CD4-positive, alpha-beta T cell (primary cell): ENCODE data around the gene CCDC102B. TPM values are rescaled to one million over a fixed set of nuclear protein-coding genes. Genes with fewer than 3 reads are reported as not detected.

Experiments used
- ATAC-seq: fragments of 200-7000 bp; cut with Tn5 transposase; one replicate; pipeline ENCODE4 v1.10.0; 2022; ENCODE audit warnings: mild to moderate bottlenecking; ENCODE audit not compliant: poor library complexity
- CTCF ChIA-PET: fragments of 350-600 bp; sonication (Branson Sonifier 250); formaldehyde crosslinking; loops from one replicate; lab custom pipeline; 2021; ENCODE audit warnings: antibody characterized with exemption, inconsistent platforms; lab: Charles Lee
- POLR2A ChIA-PET: fragments of 350-600 bp; sonication (Branson Sonifier 250); formaldehyde crosslinking; loops from one replicate; lab custom pipeline; 2021; ENCODE audit warnings: antibody characterized with exemption, inconsistent platforms; lab: Charles Lee
- DNase-seq, 14 experiments: peaks; one replicate each; pipeline ENCODE4 v3.0.0-alpha.2; 2013 to 2020; ENCODE audit warnings: mixed read lengths in 2 of 14
- H3K27ac ChIP-seq, 2 donors: one replicate each; pipeline versions ENCODE4 v1.5.1 to v1.7.0; 2013; ENCODE audit warnings: low read length in 2 of 2, low read depth in 1 of 2, mild to moderate bottlenecking in 1 of 2
- H3K27me3 ChIP-seq, 2 experiments: 1 replicate in 1 of 2; 2 replicates in 1 of 2; pipeline versions ENCODE4 v1.6.1 to v1.7.0; 2013; ENCODE audit warnings: low read length in 2 of 2, control low read depth in 1 of 2, mild to moderate bottlenecking in 1 of 2, moderate library complexity in 1 of 2; ENCODE audit not compliant: insufficient read depth in 2 of 2, control insufficient read depth in 1 of 2
- H3K36me3 ChIP-seq: one replicate; pipeline ENCODE4 v1.6.1; 2013; ENCODE audit warnings: low read length, control low read depth; ENCODE audit not compliant: insufficient read depth
- H3K4me1 ChIP-seq: one replicate; pipeline ENCODE4 v1.6.1; 2013; ENCODE audit warnings: low read length, control low read depth; ENCODE audit not compliant: insufficient read depth
- H3K4me3 ChIP-seq: one replicate; pipeline ENCODE4 v1.5.1; 2013; ENCODE audit warnings: mild to moderate bottlenecking, low read length, moderate library complexity
- H3K9me3 ChIP-seq, 2 experiments: 1 replicate in 1 of 2; 2 replicates in 1 of 2; pipeline versions ENCODE4 v1.6.1 to v1.7.0; 2013; ENCODE audit warnings: low read length in 2 of 2, mild to moderate bottlenecking in 2 of 2, control low read depth in 1 of 2, moderate library complexity in 1 of 2; ENCODE audit not compliant: control insufficient read depth in 1 of 2, insufficient read depth in 1 of 2
- H3K27ac Mint-ChIP-seq: one replicate; pipeline ENCODE4 v1.8.0; 2020; ENCODE audit warnings: mixed read lengths
- H3K27me3 Mint-ChIP-seq: one replicate; pipeline ENCODE4 v1.8.0; 2021; ENCODE audit warnings: mixed read lengths
- H3K36me3 Mint-ChIP-seq: one replicate; pipeline ENCODE4 v1.8.0; 2021; ENCODE audit warnings: low read depth, mixed read lengths
- H3K4me1 Mint-ChIP-seq: one replicate; pipeline ENCODE4 v1.8.0; 2021; ENCODE audit warnings: low read depth, mixed read lengths
- H3K4me3 Mint-ChIP-seq: one replicate; pipeline ENCODE4 v1.8.0; 2020; ENCODE audit warnings: mild to moderate bottlenecking, mixed read lengths
- H3K9me3 Mint-ChIP-seq: one replicate; pipeline ENCODE4 v1.8.0; 2020; ENCODE audit warnings: mixed read lengths
- CTCF ChIP-seq: fragments of 200-600 bp; IDR thresholded peaks from one replicate; pipeline ENCODE4 v1.8.0; 2022; ENCODE audit warnings: antibody characterized with exemption, mild to moderate bottlenecking
- intact Hi-C, 2 experiments: fragments of 100-400 bp; cut with DNase I in 1 of 2; cut with micrococcal nuclease in 1 of 2; formaldehyde crosslinking; loops; one replicate each; pipeline versions ENCODE4 v1.15.1 to v1.9.0; 2023 to 2025; cut with DNase I, micrococcal nuclease
- total RNA-seq, 174 experiments: library from RNA in 2 of 174; stranded (reverse) in 2 of 174; gene quantifications; one replicate each; pipeline ENCODE4 v1.2.3 and lab custom pipeline; 2021 to 2026

The CCDC102B gene
- total RNA-seq, 2 experiments from 2014 or later = 2.6 to 3.0 TPM

GRCh38 chr18:68763083-68763482 is 34.8 kb upstream of the CCDC102B start:
- H3K27ac Mint-ChIP-seq = no peak overlapping the region
- H3K4me1 Mint-ChIP-seq = no peaks in the 10 kb centered on the region
- H3K4me3 ChIP-seq = no peak overlapping the region
- no peaks in the 10 kb centered on the region for H3K9me3 Mint-ChIP-seq
- H3K36me3 ChIP-seq = no peaks in the 10 kb centered on the region
- no peaks in the 10 kb centered on the region for H3K36me3 Mint-ChIP-seq
- intact Hi-C loops = no loop called here
- ATAC-seq (no peak), DNase-seq (no peak)
- TF ChIP-seq CTCF = no peak
- no peaks in the 10 kb centered on the region for H3K27me3 ChIP-seq
- no peak overlapping the region for H3K27ac ChIP-seq
- ChIA-PET POLR2A (no interaction called here), CTCF (no interaction called here)
- H3K4me1 ChIP-seq = no peaks in the 10 kb centered on the region
- H3K4me3 Mint-ChIP-seq = no peak overlapping the region
- peaks cover 4% of the 10 kb centered on the region for H3K27me3 Mint-ChIP-seq
- H3K9me3 ChIP-seq = peaks cover 0 to 6% of the 10 kb centered on the region in 2 experiments

GRCh38 chr18:68764016-68764415 is 33.9 kb upstream of the CCDC102B start:
- H3K4me3 Mint-ChIP-seq = no peak overlapping the region
- intact Hi-C loops = no loop called here
- DNase-seq (no peak), ATAC-seq (no peak)
- H3K27me3 ChIP-seq = no peaks in the 10 kb centered on the region
- H3K4me1 Mint-ChIP-seq = no peaks in the 10 kb centered on the region
- H3K36me3 ChIP-seq = no peaks in the 10 kb centered on the region
- H3K27ac ChIP-seq = no peak overlapping the region
- POLR2A ChIA-PET = no interaction called here
- no peaks in the 10 kb centered on the region for H3K9me3 Mint-ChIP-seq
- peaks cover 0 to 4% of the 10 kb centered on the region in 2 experiments for H3K9me3 ChIP-seq
- H3K27me3 Mint-ChIP-seq = peaks cover 4% of the 10 kb centered on the region
- H3K36me3 Mint-ChIP-seq = no peaks in the 10 kb centered on the region
- CTCF ChIA-PET = no interaction called here
- no peaks in the 10 kb centered on the region for H3K4me1 ChIP-seq
- no peak overlapping the region for H3K4me3 ChIP-seq
- TF ChIP-seq CTCF = no peak
- no peak overlapping the region for H3K27ac Mint-ChIP-seq

GRCh38 chr18:68766433-68766832 is 31.4 kb upstream of the CCDC102B start:
- Mint-ChIP-seq H3K27ac (no peak overlapping the region), H3K27me3 (peaks cover 4% of the 10 kb centered on the region), H3K36me3 (no peaks in the 10 kb centered on the region), H3K4me1 (no peaks in the 10 kb centered on the region), H3K9me3 (peaks cover 4% of the 10 kb centered on the region), H3K4me3 (no peak overlapping the region)
- Histone ChIP-seq H3K27me3 (no peaks in the 10 kb centered on the region), H3K4me3 (no peak overlapping the region), H3K4me1 (no peaks in the 10 kb centered on the region), H3K9me3 (no peaks in the 10 kb centered on the region), H3K36me3 (no peaks in the 10 kb centered on the region), H3K27ac (no peak overlapping the region)
- TF ChIP-seq CTCF = no peak
- ChIA-PET POLR2A (no interaction called here), CTCF (no interaction called here)
- DNase-seq = no peak
- intact Hi-C loops = no loop called here
- ATAC-seq = no peak
